ENCODE measurements around the gene C6orf89.

DNA sequence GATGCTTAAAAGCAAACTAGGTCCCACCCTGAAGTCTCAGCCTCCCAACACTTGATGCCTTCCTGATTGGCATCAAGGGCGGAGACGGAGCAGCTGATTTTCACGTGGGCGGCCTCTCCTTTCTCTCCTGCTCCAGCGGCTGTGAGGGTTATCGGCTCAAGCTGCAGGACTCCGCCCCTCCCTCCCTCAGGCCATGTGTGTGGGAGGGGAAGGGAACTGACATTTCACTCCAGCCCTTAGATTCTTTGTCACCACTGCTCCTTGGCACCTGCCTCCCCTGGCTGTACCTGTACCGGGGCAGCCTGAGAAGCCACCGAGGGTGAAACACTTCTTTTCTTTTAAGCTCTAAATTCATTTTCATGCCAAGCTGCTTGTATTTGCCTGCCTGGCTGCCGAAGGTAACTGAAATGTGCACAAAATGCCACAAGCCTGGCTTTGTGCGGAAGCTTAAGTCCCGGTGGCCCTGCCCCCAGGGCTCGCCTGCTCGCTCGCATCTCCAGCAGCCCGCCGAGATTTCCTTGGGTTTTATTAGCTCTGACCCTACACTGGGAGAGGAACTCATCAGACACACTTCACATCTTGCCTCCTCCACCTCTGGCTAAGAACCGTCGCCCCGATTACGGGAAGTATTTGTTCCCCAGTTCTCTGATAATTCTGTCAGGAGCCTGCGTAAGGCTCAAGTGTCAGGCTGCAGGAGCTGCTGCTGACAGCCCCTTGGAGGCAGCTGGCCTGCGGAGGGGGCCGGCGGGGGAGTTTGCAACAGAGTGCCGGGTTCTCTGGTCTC is 36.9 kb upstream of the C6orf89 start:
- TF ChIP-seq, protein P1, sequence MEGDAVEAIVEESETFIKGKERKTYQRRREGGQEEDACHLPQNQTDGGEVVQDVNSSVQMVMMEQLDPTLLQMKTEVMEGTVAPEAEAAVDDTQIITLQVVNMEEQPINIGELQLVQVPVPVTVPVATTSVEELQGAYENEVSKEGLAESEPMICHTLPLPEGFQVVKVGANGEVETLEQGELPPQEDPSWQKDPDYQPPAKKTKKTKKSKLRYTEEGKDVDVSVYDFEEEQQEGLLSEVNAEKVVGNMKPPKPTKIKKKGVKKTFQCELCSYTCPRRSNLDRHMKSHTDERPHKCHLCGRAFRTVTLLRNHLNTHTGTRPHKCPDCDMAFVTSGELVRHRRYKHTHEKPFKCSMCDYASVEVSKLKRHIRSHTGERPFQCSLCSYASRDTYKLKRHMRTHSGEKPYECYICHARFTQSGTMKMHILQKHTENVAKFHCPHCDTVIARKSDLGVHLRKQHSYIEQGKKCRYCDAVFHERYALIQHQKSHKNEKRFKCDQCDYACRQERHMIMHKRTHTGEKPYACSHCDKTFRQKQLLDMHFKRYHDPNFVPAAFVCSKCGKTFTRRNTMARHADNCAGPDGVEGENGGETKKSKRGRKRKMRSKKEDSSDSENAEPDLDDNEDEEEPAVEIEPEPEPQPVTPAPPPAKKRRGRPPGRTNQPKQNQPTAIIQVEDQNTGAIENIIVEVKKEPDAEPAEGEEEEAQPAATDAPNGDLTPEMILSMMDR (IDR thresholded peaks at IDR 0.05): no peak
- no peak for TF ChIP-seq EP300 (IDR thresholded peaks at IDR 0.05)
